GM19395 (cell line): Measurements from ENCODE around the gene F7.
"Not testable (repeated sequence)": the region's sequence is repeated elsewhere in the genome, so short reads cannot be mapped to it uniquely, and the experiment has no call there.

Experiments
- ATAC-seq: cut with Tn5 transposase; IDR thresholded peaks from one replicate; pipeline ENCODE4 v1.9.1; 2021; ENCODE audit warnings: mild to moderate bottlenecking, moderate library complexity; ENCODE audit not compliant: unreplicated experiment

Gene F7

DNA sequence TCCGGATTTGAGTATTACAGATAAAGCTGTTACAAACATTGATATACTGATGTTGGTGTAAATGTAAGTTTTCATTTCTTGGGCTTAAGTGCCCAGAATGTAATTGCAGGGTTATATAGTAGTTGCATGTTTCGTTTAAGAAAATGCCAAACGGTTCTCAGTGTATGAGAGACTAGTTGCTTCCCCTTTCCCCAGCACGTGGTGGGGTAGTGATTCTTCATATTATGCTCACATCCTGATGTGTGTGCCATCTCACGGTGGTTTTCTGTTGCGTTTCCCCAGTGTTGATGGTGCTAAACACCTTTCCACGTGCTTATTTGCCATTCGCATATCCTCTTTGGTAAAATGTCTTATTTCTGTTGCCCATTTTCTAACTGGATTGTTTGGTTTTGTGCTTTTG is 34.7 kb upstream of the F7 start:
- ATAC-seq: no peak

DNA sequence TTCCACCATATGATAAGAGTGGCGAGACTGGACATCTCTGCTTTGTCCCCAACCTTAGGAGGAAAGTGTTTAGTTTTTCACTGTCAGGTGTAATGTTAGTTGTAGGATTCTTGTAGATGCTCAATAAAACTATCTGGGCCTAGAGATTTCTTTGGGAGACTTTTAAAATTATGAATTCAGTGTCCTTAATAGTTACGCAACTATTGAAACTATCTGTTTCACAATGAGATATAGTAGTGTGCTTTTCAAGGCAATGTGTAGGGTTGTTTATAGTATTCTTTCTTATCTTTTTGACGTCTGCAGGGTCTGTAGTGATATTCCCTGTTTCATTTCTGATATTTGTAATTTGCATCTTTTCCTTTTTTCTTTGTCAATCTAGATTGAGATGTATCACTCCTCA is 33.2 kb upstream of the F7 start:
- ATAC-seq: no peak

DNA sequence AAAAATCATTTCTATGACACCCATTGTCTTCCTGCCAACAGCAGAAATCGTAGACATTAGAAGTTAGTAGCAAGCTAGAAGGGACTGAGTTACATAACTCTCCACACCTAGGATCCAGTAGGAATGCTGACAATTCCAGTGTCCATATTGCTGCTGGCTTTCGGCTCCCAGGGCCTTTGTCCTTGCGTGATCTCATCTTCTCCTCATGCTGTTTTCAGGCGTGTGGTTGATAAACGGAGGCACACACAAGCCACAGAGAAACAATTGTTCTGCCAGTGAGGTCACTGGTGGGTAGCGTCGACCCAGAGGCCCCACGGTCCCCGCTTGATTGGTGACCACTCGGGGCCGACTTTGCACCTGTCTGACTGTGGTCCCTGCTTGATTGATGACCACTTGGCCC is 31.6 kb upstream of the F7 start:
- no peak for ATAC-seq

DNA sequence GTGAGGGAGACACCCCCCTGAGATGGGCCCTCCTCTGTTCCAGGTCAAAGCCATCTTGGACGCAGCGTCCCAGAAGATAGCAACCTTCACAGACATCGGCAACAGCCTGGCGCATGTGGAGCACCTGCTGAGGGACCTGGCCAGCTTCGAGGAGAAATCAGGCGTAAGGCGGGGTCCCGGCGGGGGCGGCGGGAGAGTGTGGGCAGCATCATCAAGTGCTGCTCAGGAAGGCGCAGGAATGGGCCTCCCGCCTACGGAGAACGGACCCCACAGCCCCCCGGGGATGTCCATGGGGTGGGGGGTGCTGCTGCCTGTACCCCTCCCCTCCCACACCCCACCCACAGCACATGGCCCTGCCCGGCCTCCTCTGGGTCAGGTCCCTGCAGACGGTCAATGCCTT is 31.2 kb upstream of the F7 start:
- no peak for ATAC-seq

DNA sequence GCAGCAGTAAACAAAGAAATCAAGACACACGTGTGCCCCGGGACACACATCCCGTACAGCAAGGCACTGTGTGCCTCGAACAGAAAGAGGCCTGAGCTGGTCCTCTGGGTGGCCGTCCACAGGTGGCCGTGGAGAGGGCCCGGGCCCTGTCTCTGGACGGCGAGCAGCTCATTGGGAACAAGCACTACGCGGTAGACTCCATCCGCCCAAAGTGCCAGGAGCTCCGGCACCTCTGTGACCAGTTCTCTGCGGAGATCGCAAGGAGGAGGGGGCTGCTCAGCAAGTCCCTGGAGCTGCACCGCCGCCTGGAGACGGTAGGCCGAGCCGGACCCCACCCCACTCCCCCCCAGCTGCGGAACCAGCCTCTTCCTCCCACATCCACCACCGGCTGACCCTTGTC is 30.7 kb upstream of the F7 start:
- no peak for ATAC-seq

DNA sequence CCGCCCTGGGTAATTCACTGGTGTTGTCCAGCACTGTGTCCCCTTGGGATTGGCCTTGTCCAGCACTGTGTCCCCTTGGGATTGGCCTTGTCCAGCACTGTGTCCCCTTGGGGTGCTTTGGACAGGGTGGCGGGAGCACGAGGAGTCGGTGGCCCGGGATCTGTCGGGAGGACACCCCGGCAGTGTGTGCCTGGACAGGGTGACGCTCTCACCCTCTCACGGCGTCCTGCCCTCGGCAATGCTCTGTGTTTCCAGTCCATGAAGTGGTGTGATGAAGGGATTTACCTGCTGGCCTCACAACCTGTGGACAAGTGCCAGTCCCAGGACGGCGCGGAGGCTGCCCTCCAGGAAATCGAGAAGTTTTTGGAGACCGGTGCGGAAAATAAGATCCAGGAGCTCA is 29.9 kb upstream of the F7 start:
- no peak for ATAC-seq

DNA sequence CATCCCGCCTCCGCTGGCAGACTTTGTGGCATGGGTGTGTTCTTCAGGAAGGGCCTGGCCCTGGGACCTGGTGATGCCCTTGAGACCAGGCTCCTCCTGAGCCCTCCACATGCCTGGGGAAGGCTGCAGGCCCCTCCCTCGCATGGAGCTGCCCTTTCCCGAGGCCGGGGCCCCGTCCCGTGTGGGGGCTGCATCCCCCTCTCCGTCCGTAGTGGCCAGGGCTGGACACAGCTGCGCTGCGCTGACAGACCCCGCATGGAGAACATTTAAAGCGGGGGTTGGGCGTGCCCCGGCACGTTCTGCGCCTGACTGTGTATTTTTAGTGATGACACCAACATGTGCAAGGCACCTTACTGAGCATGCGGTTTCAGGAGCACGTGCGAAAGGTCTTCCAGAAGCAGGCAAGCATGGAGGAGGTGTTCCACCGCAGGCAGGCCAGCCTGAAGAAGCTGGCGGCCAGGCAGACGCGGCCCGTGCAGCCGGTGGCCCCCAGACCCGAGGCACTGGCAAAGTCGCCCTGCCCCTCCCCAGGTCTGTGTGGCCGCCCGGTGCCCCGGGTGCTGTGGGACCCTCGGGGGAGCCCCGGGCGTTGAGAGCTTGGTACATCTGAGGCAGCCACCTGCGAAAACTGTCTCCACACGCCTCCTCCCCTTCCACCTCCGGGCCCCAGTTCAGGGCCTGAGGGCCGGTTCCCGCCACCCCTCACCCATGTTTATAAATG is 28.8 kb upstream of the F7 start:
- no peak for ATAC-seq

DNA sequence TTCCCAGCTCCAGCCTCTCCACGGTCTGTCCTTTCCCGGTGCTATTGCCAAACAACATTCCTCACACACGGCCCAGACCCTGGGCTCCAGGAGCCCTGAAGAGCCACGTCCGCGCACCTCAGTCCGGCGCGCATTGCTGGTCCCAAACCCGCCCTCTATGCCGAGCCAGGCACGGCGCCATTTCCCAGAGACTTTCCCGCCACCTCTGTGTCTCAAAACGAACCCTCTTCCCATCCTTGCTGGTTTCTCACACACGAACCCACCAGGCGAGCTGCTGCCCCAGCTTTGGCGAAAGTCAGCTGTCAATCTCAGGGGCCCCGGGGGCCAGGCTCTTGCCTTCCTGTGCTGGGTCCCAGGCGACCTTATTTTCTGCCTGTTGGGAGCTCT is 28.0 kb upstream of the F7 start:
- no peak for ATAC-seq

DNA sequence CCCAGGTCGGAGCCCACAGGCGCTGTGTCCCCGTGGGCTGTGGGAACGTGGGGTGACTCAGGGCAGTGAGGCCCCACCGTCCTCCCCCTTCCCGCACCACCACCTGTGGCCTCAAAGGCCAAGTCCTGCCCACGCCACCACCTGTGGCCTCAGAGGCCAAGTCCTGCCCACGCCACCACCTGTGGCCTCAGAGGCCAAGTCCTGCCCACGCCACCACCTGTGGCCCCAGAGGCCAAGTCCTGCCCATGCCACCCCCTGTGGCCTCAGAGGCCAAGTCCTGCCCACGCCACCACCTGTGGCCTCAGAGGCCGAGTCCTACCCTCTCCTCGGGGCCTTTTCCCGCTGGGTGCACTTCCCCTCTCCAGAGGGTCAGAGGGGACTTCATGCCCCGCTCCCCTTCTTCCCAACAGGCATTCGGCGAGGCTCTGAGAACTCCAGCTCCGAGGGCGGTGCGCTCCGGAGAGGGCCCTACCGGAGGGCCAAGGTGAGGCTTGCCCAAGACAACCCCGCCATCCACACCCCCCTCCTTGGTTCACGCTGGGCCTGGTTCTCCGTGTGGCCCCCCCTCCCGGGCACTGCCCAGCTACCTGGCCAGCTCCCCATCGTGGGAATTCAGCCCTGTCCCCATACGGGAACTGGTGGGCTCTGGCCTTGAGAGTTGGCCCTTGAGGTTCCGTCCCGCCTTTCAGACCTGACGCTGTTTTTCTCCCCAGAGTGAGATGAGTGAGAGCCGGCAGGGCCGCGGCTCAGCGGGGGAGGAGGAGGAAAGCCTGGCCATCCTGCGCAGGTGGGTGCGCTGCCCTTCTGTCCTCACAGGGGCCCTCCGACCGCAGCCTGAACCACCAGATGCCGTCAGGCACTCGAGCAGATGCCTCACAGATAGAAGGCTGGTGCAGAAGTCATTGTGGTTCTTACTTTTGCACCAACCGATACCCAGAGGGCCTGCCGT is 27.4 kb upstream of the F7 start:
- ATAC-seq: no peak

DNA sequence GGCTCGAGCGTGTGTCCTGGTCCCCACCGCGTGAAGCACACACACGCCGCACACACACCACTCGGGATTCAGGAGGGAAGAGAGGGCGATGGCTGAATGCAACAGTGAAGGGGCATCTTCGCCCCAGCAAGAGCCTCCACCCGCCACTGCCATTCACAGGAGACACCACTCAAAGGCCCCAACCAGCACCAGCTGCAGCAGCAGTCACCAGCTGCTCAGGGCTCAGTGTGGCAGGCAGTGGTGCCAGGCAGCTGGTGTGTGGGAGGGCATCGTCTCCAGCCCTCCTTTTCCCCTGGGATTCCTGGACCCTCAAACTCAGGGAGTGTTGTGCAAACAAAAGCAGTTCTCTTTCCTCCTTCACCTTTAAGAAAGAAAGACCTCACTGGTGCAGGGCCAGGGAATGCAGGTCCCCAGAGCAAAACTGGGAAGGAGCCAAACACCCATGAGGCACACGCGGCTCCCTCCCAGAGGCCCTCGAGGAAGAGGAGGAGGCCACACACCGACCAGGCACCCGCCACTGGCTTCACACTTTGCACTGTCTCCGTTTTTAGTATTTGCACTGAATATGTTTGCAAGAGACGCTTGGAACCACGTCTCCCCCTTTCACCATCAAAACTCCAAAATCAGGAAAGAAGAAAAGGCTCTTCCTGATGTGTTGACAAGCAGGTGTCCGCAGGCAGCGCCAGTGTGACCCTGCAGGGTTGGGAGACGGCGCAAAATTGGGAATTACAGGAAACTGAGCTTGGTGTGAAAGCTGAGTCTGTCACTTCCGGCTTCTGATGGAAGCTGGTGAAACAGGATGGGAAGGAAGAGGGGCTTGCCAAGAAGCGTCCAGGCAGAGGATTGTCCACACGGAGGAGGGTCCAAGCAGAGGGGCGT is 26.4 kb upstream of the F7 start:
- ATAC-seq: no peak

DNA sequence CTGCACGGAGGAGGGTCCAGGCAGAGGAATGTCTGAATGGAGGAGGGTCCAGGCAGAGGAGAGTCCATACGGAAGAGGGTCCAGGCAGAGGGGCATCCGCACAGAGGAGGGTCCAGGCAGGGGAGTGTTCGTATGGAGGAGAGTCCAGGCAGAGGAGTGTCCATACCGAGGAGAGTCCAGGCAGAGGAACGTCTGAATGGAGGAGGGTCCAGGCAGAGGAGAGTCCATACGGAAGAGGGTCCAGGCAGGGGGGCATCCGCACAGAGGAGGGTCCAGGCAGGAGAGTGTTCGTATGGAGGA is 25.9 kb upstream of the F7 start:
- not testable (repeated sequence) for ATAC-seq

DNA sequence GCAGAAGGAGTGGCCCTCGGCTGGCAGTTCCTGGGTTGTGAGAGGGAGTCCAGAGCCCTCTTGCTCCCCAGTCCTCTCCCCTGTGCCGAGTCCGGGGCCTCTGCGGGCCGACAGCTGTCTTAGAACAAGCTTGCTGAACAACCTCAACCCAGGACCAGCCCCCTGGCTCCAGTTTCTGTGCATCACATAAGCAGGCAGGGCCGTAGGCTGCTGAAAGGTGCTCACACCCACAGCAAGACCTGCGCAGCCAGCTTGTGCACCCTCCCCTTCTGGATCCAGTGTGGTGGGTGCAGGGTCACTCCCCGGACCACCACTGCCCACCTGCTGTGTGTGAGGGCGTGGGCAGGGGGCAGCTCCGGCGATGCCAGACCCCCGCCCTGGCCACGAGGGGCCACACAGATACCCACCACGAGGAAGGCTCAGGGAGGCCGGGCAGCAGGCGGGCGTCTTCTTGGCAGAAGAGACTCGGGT is 25.2 kb upstream of the F7 start:
- ATAC-seq: no peak

DNA sequence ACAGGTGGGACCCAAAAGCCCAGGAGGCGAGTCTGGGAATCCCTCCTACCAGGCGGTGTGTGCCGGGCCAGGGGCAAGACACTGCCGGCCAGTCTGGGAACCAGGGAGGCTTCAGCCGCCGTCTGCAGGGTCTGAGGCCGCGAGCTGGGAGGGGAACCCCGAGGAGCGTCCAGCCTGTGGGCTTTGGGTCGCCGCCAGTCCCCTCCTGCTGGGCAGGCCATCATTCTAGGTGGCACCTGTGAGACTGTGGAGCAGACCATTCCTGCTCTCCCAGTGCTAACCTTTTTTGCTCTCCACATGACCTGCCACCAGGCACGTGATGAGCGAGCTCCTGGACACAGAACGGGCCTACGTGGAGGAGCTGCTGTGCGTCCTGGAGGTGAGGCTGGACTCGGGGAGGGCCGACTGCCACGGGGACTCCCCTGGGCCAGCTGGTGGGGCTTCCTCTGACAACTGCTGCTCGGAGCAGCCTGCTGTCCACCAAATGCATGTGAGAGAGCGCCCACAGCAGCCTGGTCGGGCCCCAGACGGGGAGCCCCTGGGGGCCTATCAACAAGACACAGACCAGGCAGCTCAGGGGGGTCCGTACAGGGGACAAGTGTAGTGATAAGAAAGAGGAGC is 24.6 kb upstream of the F7 start:
- no peak for ATAC-seq

DNA sequence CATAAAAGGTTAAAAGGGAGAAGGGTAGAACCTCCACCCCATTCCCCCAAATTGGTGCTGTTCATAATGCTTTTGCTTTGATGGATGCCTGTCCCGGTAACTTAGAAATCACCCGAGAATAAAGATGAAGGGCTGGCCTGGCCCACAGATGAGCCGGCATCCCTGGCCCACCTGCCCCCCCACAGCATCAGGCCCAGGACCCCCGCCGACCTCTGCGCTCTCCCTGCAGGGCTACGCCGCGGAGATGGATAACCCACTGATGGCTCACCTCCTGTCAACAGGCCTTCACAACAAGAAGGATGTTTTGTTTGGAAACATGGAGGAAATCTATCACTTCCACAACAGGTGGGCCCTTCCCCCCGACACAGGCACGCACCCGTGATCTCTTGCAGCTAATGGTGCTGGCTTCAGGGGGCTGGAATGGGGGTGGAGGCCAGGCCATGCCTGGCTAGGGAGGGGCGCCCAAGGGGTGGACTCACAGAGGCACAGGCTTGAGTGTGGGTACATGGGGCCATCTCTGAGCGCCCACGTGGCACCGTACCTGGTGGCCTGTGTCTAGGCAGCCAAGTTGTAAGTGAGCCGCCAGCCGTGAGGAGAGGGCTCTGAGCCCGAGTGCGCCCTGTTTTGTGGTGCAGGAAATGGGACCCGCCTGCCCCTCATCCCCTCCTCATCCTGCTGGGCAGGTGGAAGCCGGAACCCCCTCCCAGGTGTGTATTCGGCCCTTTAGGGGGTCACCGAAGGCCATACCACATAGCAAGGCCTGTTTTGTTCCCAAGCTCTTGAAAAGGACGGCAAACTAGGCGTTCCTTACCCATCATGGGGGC is 23.2 kb upstream of the F7 start:
- no peak for ATAC-seq

DNA sequence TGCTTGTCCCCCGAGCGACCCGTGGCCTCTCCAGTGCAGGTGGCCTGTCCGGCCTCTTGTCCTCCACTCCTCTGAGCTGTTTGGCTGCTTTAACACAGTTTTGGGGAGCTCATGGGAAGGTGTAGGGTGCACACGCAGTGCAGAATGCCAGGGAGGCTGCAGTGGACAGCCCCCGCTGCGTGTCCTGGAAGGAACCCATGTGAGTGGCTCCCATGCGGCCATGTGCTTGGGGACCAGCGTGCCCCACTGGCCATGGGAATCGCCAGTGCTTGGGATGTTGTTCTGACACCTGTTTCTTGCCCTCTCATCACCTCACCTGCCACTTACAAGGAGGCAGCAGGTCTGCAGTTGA is 22.6 kb upstream of the F7 start:
- ATAC-seq: no peak

DNA sequence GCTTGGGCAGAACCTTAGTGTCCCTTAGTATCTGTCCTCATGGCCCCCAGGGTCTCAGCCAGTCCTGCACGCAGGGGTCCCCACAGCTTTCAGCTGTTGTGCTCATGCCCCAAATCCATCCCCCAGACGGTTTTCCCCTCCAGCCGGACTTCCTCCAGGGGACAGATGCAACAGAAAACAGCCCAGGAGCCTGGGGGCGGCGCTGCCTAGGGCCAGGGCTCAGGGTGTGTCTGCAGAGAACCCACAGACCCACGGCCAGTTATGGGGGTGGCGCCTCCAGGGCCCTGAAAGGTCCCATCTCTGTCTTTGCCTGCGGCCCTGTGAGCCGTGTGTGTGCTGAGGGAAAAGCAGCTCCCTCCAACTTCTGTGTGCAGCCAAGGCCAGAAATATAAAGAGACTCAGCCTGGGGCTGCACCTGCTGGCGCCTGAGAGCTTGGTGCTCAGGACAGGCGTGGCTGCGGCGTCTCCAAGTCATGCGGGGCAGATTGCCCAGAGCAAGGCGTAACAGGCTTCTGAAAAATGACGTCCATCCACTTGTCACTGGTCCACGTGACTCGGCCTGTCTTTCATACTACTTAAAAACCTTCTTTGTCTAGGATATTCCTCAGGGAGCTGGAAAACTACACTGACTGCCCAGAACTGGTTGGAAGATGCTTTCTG is 22.1 kb upstream of the F7 start:
- ATAC-seq: no peak

DNA sequence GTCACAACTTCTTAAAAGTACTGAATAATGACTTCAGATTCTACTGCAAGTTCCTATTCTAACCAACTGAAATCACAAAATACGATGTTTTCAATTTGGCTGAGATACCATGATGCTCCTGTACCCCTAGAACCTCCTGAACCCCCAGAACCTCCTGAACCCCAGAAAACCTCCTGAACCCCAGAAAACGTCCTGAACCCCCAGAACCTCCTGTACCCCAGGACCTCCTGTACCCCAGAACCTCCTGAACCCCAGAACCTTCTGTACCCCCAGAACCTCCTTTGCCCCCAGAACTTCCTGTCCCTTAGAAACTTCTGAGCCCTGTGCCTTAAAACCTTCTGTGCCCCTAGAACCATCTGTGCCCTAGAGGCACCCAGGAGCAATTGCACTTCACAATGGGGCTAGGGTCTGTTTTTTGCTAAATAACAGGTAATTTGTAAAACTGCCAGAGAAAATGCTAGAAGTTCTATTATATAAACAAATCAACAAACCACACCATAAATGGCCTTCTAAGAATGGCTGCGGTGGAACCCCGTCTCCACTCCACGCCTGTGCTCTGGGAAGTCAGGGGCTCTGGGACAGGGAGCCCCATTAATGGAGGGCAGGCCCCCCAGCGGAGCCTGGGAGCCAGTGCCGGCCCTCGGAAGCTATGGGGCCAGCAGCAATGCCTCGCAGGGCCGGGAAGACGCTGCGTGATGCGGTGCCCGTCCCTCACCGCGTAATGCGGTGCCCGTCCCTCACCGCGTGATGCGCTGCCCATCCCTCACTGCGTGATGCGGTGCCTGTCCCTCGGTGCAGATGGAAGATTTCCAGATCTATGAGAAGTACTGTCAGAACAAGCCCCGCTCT is 21.3 kb upstream of the F7 start:
- ATAC-seq: no peak

DNA sequence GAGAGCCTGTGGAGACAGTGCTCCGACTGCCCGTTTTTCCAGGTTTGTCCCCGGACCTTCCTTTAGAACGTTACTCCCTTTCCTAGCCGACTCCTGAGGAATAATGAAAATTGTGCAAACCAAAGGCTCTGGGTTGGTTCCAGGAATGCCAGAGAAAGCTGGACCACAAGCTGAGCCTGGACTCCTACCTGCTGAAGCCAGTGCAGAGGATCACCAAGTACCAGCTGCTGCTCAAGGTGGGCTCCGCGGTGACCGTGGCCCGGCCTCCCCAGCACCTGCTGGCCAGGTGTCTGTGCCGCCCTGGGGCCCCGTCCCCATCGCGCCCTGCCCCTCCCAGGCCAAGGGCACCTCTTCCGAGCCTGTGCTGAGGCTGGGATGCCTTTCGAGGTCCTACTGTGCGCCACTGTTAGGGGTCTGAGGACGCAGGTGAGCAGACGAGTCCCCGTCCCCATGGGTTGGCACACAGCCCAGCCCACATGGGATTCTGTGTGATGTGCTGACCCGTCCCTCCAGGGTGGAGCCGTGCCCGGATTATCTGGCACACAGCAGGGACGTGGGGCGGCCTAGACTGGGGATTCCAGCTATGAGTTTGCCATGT is 20.5 kb upstream of the F7 start:
- ATAC-seq: no peak
